A549 (cell line): Measurements from ENCODE around the gene TUT1. TPM values are rescaled to one million over a fixed set of nuclear protein-coding genes. Genes with fewer than 3 reads are reported as not detected.

ENCODE experiments used
- ATAC-seq, 2 experiments: fragments of 200-7000 bp in 1 of 2; fragments of >200 bp in 1 of 2; cut with Nextera tagmentation in 1 of 2; cut with Tn5 transposase in 1 of 2; 3 replicates each; pipeline versions ENCODE4 v1.8.0 to v1.9.1; 2018 to 2020; ENCODE audit warnings: mild to moderate bottlenecking in 1 of 2, moderate library complexity in 1 of 2
- CTCF ChIA-PET: fragments of 300-600 bp; sonication (Branson Sonifier 250); formaldehyde crosslinking; extraction: SDS; loops from one replicate; lab custom pipeline; 2021; ENCODE audit warnings: antibody characterized with exemption, inconsistent platforms; lab: Yijun Ruan, JAX
- POLR2A ChIA-PET: fragments of 350-600 bp; formaldehyde crosslinking; extraction: SDS; loops from one replicate; lab custom pipeline; 2021; ENCODE audit warnings: antibody characterized with exemption, inconsistent platforms; lab: Yijun Ruan, JAX
- DNase-seq, 2 experiments: peaks; one replicate each; pipeline versions ENCODE4 v3.0.0 to v3.0.0-alpha.2; 2011 to 2016; ENCODE audit warnings: low read depth in 1 of 2, low spot score in 1 of 2
- FAIRE-seq: peaks from 2 replicates; lab custom pipeline; 2011; peaks lifted over from hg19 to GRCh38; lab: Jason Lieb, UNC
- H3K27ac ChIP-seq, 2 experiments: fragments of >200 bp; sonication (Bioruptor Twin); formaldehyde crosslinking; 3 replicates each; pipeline ENCODE4 v1.5.1; 2016 to 2017
- H3K4me1 ChIP-seq: fragments of >200 bp; sonication (Bioruptor Twin); formaldehyde crosslinking; 3 replicates; pipeline ENCODE4 v1.6.1; 2016
- H3K4me2 ChIP-seq: fragments of >200 bp; sonication (Bioruptor Twin); formaldehyde crosslinking; 3 replicates; pipeline ENCODE4 v1.6.1; 2016
- H3K4me3 ChIP-seq: fragments of >200 bp; sonication (Bioruptor Twin); formaldehyde crosslinking; 3 replicates; pipeline ENCODE4 v1.5.1; 2016
- H3K9me3 ChIP-seq: fragments of >200 bp; sonication (Bioruptor Twin); formaldehyde crosslinking; 3 replicates; pipeline ENCODE4 v1.6.1; 2016
- CHD4 ChIP-seq: fragments of 200-600 bp; sonication (generic); IDR thresholded peaks from 2 replicates; pipeline ENCODE4 v1.6.1; 2016; ENCODE audit warnings: antibody characterized with exemption, mild to moderate bottlenecking, borderline replicate concordance
- HEYL ChIP-seq: fragments of 250-450 bp; sonication (Bioruptor Pico); IDR thresholded peaks from 2 replicates; pipeline ENCODE4 v1.8.0; 2021; ENCODE audit warnings: mild to moderate bottlenecking, moderate library complexity
- JUN ChIP-seq, 2 experiments: fragments of >200 bp; sonication (Bioruptor Twin); formaldehyde crosslinking; IDR thresholded peaks; 2 replicates in 1 of 2; 3 replicates in 1 of 2; pipeline ENCODE4 v1.6.1; 2016 to 2017
- MAZ ChIP-seq: fragments of 150-350 bp; IDR thresholded peaks from 2 replicates; pipeline ENCODE4 v1.6.1; 2014; ENCODE audit warnings: antibody characterized with exemption, low read depth, low read length, borderline replicate concordance
- PBX3 ChIP-seq: IDR thresholded peaks from 2 replicates; pipeline ENCODE4 v1.6.1; 2012
- POLR2A ChIP-seq: IDR thresholded peaks from 2 replicates; pipeline ENCODE4 v1.6.1; 2012; ENCODE audit warnings: mild to moderate bottlenecking, low read length
- RCOR1 ChIP-seq: fragments of 150-350 bp; IDR thresholded peaks from 2 replicates; pipeline ENCODE4 v1.6.1; 2014; ENCODE audit warnings: antibody characterized with exemption, low read length, low read depth
- SREBF2 ChIP-seq: fragments of 450-650 bp; IDR thresholded peaks from 2 replicates; pipeline ENCODE4 v1.6.1; 2014; ENCODE audit warnings: mild to moderate bottlenecking, moderate library complexity
- TFCP2L1 ChIP-seq: fragments of 250-450 bp; sonication (Bioruptor Pico); IDR thresholded peaks from 2 replicates; pipeline ENCODE4 v1.5.0; 2021; ENCODE audit warnings: mild to moderate bottlenecking
- USF2 ChIP-seq: fragments of 450-650 bp; IDR thresholded peaks from 2 replicates; pipeline ENCODE4 v1.6.1; 2014; ENCODE audit warnings: antibody characterized with exemption
- ZC3H11A ChIP-seq: fragments of 450-650 bp; IDR thresholded peaks from 2 replicates; pipeline ENCODE4 v1.6.1; 2014; ENCODE audit warnings: antibody characterized with exemption, mild to moderate bottlenecking
- ZFP36 ChIP-seq: fragments of 450-650 bp; IDR thresholded peaks from 2 replicates; pipeline ENCODE4 v1.6.1; 2014; ENCODE audit warnings: borderline replicate concordance; ENCODE audit not compliant: partially characterized antibody
- WGBS: methylation state at CpG from one replicate; pipeline ENCODE4 v1.1.6; 2017; ENCODE audit errors: missing lambda C conversion rate; 5-methylcytosine and 5-hydroxymethylcytosine counted together
- polyA plus RNA-seq, 4 experiments: library from polyadenylated mRNA; depleted of rRNA in 3 of 4; stranded (reverse); fragments of >200 nt; fragmentation: RNase III in 1 of 4; extraction: RNeasy Plus Mini Kit Qiagen cat#74134 plus additional on column Dnase treatment in 1 of 4; gene quantifications; 2 replicates in 3 of 4; 3 replicates in 1 of 4; pipeline ENCODE4 v1.2.3, GENCODE V29; 2011 to 2017

The TUT1 gene
- polyA plus RNA-seq, 2 of the 4 experiments (the other 2 are of a cell fraction), result 11.1 to 15.5 TPM

GRCh38 chr11:62538470-62539237, 52.7 kb downstream of the TUT1 start:
- Histone ChIP-seq H3K4me3 (0 out of 3 replicates have a peak overlapping the region, but pooled peaks have one; percentile 1), H3K4me2 (peak overlapping the region; percentile 96), H3K4me1 (peaks cover 67% of the 10 kb centered on the region)
- POLR2A ChIA-PET, result interaction anchor here (0.9 to 1.4 kb wide), 3 partner anchors 35 to 126 kb away, joined by 3 read pairs; partner anchors contain the start of genes C11orf98, CSKMT, EEF1G and TUT1
- FAIRE-seq, result no peak
- no peak for DNase-seq
- no peak for ATAC-seq
- no peak for TF ChIP-seq ZFP36
- TF ChIP-seq, all 56 proteins: peak for 0
- Histone ChIP-seq H3K9me3 (no peaks in the 10 kb centered on the region), H3K27ac (peak overlapping the region; percentile 97 to 98)
- WGBS, result 80% methylated on average over 19 of the region's 19 CpGs
- CTCF ChIA-PET, result interaction anchor here (0.8 to 14.5 kb wide), 11 partner anchors 11 to 145 kb away, joined by 3 to 322 read pairs (median 7); partner anchors contain the start of gene SCGB1A1

- Histone ChIP-seq H3K9me3 (0 out of 3 replicates have a peak, but pooled peaks cover 2% of the 10 kb centered on the region), H3K27ac (peak overlapping the region in 1 of 2 experiments; percentile 1; a peak in 2 of 6 replicates), H3K4me1 (peaks cover 44% of the 10 kb centered on the region), H3K4me3 (no peak overlapping the region), H3K4me2 (no peak overlapping the region)
- DNase-seq (no peak), ATAC-seq (no peak), FAIRE-seq (no peak)
- ChIA-PET POLR2A (no interaction called here), CTCF (interaction anchor here (0.9 to 14.5 kb wide), 6 partner anchors 8 to 143 kb away, joined by 3 to 322 read pairs (median 105); partner anchors contain the start of gene SCGB1A1)
- WGBS, result 91% methylated on average over 21 of the region's 21 CpGs
- TF ChIP-seq MAZ, result no peak
- no peak for TF ChIP-seq HEYL (CRISPR knock-in tag)
- TF ChIP-seq RCOR1, result no peak
- no peak for TF ChIP-seq PBX3
- no peak for TF ChIP-seq SREBF2
Observed at GRCh38 chr11:62536301-62536957, 54.9 kb downstream of the TUT1 start.

- POLR2A ChIA-PET, result no interaction called here
Observed at GRCh38 chr11:62535802-62536201, 55.5 kb downstream of the TUT1 start.

DNA sequence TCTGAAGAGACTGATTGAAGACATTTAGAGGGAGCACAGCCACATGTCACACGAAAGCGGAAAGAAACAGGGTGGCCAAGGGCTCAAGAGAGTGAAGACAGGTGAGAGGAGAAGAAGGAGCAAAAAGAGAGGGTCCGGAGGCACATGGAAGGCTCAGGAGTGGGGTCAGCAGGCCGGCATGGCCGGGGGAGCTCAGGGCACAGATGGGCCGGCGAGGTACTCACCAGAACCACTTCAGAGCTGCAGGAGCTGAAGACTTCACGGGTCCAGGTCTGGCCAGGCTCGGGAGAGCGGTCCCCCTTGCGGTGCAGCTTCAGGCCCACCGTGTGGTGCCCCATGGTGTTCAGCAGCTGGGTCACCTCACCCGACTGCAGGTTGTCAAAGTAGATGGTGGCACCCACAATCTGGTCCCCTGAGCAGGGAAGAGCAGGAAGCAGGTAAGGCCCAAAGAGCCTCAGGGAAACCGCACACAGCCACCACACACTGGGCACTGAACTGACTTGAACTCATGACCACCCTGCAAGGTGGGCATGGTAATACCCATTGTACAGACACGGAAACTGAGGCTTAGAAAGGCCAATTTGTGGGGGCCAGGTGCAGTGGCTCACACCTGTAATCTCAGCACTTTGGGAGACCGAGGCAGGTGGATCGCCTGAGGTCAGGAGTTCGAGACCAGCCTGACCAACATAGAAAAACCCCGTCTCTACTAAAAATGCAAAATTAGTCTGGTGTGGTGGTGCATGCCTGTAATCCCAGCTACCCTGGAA, 56.4 kb downstream of the TUT1 start:
- Histone ChIP-seq H3K4me3 (no peak overlapping the region), H3K4me1 (peaks cover 30% of the 10 kb centered on the region), H3K27ac (no peak overlapping the region), H3K9me3 (0 out of 3 replicates have a peak, but pooled peaks cover 2% of the 10 kb centered on the region), H3K4me2 (no peak overlapping the region)
- no peak for ATAC-seq
- ChIA-PET CTCF (interaction anchor here (0.7 to 14.5 kb wide), 7 partner anchors 8 to 153 kb away, joined by 3 to 322 read pairs (median 10); partner anchors contain the start of gene SCGB1A1), POLR2A (no interaction called here)
- FAIRE-seq, result no peak
- WGBS, result 95% methylated on average over 19 of the region's 19 CpGs
- no peak for DNase-seq
- no peak for TF ChIP-seq JUN (IDR thresholded peaks at IDR 0.05)

More at GRCh38 chr11:62535802-62536201, 55.5 kb downstream of the TUT1 start:
- DNase-seq (no peak), FAIRE-seq (no peak), ATAC-seq (no peak)
- H3K4me3 ChIP-seq, result no peak overlapping the region
- TF ChIP-seq TFCP2L1 (CRISPR knock-in tag) (no peak), USF2 (no peak), ZC3H11A (no peak), CHD4 (no peak), POLR2A (no peak)
- H3K9me3 ChIP-seq, result 0 out of 3 replicates have a peak, but pooled peaks cover 2% of the 10 kb centered on the region
- no peak overlapping the region for H3K4me2 ChIP-seq
- H3K4me1 ChIP-seq, result peaks cover 38% of the 10 kb centered on the region
- H3K27ac ChIP-seq, result 0 out of 6 replicates have a peak overlapping the region, but pooled peaks of 1 of the 2 experiments have one; percentile 10
- 87% methylated on average over 2 of the region's 12 CpGs for WGBS
- CTCF ChIA-PET, result interaction anchor here (0.6 to 14.5 kb wide), 9 partner anchors 9 to 154 kb away, joined by 3 to 322 read pairs (median 8); partner anchors contain the start of gene SCGB1A1
